Measurements from ENCODE around the gene MLH3.

- TF ChIP-seq, protein P1, sequence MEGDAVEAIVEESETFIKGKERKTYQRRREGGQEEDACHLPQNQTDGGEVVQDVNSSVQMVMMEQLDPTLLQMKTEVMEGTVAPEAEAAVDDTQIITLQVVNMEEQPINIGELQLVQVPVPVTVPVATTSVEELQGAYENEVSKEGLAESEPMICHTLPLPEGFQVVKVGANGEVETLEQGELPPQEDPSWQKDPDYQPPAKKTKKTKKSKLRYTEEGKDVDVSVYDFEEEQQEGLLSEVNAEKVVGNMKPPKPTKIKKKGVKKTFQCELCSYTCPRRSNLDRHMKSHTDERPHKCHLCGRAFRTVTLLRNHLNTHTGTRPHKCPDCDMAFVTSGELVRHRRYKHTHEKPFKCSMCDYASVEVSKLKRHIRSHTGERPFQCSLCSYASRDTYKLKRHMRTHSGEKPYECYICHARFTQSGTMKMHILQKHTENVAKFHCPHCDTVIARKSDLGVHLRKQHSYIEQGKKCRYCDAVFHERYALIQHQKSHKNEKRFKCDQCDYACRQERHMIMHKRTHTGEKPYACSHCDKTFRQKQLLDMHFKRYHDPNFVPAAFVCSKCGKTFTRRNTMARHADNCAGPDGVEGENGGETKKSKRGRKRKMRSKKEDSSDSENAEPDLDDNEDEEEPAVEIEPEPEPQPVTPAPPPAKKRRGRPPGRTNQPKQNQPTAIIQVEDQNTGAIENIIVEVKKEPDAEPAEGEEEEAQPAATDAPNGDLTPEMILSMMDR (IDR thresholded peaks at IDR 0.05; ENCODE audit: poor library complexity, severe bottlenecking): no peak
- TF ChIP-seq POLR2AphosphoS5 (IDR thresholded peaks at IDR 0.05) (no peak), EZH2 (IDR thresholded peaks at IDR 0.05; ENCODE audit: borderline replicate concordance, insufficient read depth, low read length, poor library complexity, severe bottlenecking) (no peak), MXI1 (conservative IDR thresholded peaks at IDR 0.05; ENCODE audit: poor library complexity, severe bottlenecking) (no peak), RAD21 (conservative IDR thresholded peaks at IDR 0.05) (no peak)
- TF ChIP-seq, protein P2, sequence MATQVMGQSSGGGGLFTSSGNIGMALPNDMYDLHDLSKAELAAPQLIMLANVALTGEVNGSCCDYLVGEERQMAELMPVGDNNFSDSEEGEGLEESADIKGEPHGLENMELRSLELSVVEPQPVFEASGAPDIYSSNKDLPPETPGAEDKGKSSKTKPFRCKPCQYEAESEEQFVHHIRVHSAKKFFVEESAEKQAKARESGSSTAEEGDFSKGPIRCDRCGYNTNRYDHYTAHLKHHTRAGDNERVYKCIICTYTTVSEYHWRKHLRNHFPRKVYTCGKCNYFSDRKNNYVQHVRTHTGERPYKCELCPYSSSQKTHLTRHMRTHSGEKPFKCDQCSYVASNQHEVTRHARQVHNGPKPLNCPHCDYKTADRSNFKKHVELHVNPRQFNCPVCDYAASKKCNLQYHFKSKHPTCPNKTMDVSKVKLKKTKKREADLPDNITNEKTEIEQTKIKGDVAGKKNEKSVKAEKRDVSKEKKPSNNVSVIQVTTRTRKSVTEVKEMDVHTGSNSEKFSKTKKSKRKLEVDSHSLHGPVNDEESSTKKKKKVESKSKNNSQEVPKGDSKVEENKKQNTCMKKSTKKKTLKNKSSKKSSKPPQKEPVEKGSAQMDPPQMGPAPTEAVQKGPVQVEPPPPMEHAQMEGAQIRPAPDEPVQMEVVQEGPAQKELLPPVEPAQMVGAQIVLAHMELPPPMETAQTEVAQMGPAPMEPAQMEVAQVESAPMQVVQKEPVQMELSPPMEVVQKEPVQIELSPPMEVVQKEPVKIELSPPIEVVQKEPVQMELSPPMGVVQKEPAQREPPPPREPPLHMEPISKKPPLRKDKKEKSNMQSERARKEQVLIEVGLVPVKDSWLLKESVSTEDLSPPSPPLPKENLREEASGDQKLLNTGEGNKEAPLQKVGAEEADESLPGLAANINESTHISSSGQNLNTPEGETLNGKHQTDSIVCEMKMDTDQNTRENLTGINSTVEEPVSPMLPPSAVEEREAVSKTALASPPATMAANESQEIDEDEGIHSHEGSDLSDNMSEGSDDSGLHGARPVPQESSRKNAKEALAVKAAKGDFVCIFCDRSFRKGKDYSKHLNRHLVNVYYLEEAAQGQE (IDR thresholded peaks at IDR 0.05; ENCODE audit: borderline replicate concordance): no peak
Measured at GRCh38 chr14:74979442-74980397, 71.5 kb downstream of the MLH3 start.

Data from neural cell (in vitro differentiated cells).